NB4 (cell line): ENCODE data around the gene PFN3.

Experiments
- POLR2A ChIP-seq: IDR thresholded peaks from 2 replicates; pipeline ENCODE4 v1.6.1; 2011; ENCODE audit warnings: mild to moderate bottlenecking; ENCODE audit not compliant: insufficient read length; ENCODE audit errors: extremely low read depth
- TF ChIP-seq, protein P1 (sequence below): IDR thresholded peaks from one replicate; pipeline ENCODE4 v1.5.1; 2012; ENCODE audit warnings: low read depth, low read length
- TF ChIP-seq, protein P2 (sequence below): IDR thresholded peaks from 2 replicates; pipeline ENCODE4 v1.6.1; 2011; ENCODE audit warnings: low read depth, low read length

DNA sequence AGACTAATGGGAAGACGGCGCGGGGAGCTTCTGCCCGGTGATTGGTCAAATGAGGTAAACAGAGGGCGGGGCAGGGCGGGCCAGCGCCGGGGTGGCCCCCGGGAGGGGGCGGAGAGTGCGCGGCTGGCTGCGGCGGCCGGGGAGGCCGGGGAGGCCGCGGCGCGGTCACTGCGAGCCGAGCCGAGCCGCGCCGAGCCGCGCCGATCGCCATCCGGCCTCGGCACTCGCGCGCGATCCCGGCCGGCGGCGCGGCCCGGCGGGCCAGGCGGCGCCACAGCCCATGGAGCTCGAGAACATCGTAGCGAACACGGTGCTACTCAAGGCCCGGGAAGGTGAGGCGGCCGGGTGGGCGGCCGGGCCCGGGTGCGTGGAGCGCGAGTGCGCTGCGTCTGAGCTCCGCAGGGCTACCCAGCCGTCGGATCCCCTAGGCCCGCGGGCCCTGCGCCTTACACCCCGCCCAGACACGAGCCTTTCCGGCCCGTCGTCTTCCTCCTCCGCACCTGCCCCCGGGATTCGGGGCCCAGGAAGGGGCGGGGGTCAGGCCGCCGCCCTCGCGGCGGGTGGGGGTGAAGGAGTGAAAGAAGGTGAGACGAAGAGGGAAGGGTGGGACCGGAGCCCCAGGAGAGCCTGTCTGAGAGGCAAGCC, 26.2 kb upstream of the PFN3 start, which contains the start of gene GRK6:
- TF ChIP-seq, protein P1, sequence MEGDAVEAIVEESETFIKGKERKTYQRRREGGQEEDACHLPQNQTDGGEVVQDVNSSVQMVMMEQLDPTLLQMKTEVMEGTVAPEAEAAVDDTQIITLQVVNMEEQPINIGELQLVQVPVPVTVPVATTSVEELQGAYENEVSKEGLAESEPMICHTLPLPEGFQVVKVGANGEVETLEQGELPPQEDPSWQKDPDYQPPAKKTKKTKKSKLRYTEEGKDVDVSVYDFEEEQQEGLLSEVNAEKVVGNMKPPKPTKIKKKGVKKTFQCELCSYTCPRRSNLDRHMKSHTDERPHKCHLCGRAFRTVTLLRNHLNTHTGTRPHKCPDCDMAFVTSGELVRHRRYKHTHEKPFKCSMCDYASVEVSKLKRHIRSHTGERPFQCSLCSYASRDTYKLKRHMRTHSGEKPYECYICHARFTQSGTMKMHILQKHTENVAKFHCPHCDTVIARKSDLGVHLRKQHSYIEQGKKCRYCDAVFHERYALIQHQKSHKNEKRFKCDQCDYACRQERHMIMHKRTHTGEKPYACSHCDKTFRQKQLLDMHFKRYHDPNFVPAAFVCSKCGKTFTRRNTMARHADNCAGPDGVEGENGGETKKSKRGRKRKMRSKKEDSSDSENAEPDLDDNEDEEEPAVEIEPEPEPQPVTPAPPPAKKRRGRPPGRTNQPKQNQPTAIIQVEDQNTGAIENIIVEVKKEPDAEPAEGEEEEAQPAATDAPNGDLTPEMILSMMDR: no peak
- TF ChIP-seq POLR2A: no peak
- TF ChIP-seq, protein P2, sequence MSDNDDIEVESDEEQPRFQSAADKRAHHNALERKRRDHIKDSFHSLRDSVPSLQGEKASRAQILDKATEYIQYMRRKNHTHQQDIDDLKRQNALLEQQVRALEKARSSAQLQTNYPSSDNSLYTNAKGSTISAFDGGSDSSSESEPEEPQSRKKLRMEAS: no peak
